GM19043 (cell line): ENCODE results near the gene MSANTD2.

Experiments
- ATAC-seq: cut with Tn5 transposase; IDR thresholded peaks from one replicate; pipeline ENCODE4 v1.9.1; 2021; ENCODE audit warnings: low read depth; ENCODE audit not compliant: unreplicated experiment

The MSANTD2 gene

DNA sequence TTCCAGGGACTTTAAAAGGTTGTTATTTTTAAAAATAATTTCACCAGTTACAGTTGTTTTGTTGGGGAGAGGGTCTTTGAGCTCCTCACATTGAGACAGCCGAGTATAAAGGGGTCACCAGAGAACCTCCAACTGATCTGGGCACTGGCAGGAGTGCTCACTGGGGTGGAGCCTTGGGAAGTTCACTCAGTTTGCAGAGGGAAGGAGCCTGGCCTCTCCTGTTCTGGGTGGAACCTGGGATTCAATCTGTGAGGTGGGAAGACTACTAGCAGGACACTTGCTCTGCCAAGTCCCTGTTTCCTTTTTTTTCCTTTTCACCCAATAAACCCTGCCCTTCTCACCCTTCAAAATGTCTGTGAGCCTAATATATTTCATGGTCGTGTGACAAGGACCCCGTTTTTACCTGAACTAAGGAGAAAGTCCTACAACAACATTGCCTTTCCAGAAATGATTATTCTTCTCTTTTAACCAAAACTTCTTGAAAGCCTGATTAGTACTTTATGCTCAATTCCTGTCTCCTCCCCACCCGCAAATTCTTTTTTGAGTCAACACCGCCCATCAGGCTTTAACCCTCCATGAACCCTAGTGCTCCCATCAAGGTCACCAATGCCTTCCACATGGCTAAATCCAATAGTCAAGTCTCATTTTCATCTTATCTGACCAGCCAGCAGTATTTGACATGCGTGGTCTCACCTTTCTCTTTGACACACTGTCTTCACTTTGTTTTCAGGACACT lies 22.0 kb upstream of the MSANTD2 start:
- no peak for ATAC-seq

DNA sequence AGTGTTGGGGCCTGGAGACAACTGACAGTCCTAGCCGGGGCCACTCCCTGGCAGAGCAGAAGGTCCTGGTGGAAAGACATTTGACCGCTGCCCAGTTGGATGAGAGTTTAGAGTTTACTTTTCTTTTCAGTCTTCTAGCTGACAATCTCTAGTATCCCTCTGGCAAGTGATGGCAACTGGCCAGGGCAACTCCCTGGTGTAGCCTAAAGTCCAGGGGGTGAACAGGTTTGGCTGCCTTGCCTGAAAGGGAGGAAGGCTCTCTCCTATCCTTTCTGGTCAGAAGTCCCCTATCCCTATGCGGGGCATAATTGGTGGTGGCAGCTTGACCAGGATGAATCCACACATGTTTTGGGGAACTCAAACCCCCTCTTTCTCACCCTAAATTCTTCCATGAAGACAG lies 16.8 kb upstream of the MSANTD2 start:
- no peak for ATAC-seq

DNA sequence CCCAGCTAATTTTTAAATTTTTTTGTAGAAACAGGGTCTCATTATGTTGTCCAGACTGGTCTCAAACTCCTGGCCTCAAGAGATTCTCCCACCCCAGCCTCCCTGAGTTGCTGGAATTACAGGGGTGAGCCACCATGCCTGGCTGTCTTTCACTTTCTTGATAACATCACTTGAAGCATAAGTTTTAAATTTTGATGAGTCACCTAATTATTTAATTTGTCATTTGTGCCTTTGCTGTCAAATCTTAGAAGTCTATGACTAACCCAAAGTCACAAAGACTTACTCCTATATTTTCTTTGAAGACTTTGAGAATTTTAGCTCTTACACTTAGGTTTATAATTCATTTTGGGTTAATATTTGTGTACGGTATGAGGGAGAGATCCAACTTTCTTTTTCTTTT lies 14.5 kb upstream of the MSANTD2 start:
- no peak for ATAC-seq

DNA sequence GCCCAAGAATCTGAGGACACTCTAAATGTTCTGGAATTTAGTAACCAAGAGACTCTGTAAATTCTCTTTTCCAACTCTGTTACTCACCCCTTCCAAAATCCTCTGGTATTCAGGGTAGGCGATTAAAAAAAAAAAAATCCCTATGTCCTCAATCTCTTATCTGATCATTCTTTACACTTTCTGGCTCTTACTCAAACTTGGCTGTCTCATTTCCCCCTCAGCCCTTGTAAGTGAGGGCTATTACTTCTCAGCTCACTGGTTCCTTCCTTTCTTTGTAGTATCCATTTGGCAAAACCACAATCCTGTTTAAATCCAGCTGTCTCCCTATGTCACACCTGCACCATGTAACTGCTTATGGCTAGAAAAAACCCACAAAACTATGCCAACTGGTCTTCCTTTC lies 12.7 kb upstream of the MSANTD2 start:
- no peak for ATAC-seq

DNA sequence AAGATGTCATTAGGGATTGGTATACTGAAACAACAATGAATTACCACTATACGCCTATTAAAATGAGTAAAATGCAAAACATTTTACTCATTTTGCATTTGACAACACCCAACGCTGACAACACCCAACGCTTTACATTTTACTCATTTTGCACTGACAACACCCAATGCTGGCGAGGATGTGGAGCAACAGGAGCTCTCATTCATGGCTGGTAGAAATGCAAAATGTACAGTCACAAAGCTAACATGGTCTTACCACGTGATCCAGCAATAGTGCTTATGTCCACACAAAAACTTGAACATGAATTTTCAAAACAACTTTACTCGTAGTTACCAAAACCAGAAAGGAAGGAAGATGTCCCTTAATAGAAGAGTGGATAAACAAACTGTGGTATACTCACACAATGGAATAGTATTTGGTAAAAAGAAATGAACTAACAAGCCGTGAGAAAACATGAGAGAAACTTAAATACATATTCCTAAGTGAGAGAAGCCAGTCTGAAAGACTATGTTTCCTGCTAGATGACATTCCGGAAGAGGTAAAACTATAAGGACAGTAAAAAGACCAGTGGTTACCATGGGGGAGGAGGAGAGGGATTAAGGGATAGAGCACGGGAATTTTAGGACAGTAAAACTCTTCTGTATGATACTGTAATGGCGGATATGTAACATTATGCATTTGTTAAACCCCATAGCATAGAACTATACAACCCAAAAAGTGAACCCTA lies 11.4 kb upstream of the MSANTD2 start:
- ATAC-seq, result no peak

DNA sequence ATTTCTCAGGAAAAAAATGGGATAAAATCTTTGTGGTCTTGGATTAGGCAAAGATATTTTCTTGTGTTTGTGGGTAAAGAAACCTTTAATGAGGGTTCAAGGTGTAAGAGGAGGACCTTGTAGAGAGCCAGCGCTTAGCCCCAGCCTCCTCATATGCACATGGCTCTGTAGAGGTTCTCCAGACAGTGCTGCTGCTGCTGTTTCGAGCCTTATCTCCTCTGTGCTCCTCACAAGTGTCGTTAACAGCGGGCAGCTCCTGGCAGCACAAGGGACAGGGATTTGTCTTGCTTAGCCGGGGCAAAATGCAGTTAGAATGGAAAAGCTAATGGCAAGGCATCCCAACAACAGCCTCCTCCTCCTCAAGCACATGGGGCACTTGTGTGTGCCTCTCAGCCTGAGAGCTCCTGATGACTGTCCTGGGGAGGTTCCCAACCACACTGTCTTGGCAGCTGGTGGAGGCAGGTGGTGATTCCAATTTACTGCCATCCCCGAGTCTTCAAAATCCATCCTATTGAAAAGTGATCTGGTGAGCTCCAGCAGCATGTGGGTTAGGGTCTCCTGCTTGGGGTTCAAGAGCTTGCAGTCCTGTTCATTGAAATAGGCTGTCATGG lies 7.6 kb upstream of the MSANTD2 start:
- no peak for ATAC-seq

DNA sequence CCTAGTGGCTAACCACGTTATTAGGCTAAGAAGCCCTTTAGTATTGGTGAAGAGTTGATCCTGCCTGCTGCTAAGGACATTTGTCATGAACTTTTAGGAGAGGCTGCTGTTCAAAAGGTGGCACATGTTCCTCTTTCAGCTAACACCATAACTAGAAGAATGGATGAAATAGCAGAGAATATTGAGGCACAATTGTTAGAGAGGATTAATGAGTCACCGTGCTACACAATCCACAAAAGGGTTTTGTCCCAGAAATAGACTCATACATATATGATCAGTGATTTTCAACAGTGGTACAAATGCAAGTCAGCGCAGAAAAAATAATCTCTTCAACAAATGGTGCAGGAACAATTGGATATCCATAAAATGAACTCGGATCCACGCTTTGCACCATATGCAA lies 7.0 kb upstream of the MSANTD2 start:
- ATAC-seq, result no peak

DNA sequence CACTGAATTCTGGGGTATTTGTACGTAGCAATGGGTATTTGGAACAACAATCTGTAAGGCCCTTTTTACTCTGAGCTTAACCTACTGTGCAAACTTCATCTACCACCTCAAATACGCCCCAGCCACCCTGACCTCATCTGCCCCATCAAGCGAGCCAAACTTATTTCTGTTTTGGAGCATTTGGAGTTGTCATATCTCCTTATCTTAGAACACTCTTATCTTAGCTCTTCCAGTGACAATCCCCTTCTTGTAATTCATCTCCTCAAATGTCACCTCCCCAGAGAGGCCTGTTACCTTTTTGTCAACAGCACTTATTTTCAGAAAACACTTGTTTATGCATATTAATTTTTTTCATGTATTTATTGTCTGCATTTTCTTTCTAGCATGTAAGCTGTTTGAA lies 4.7 kb upstream of the MSANTD2 start:
- no peak for ATAC-seq

DNA sequence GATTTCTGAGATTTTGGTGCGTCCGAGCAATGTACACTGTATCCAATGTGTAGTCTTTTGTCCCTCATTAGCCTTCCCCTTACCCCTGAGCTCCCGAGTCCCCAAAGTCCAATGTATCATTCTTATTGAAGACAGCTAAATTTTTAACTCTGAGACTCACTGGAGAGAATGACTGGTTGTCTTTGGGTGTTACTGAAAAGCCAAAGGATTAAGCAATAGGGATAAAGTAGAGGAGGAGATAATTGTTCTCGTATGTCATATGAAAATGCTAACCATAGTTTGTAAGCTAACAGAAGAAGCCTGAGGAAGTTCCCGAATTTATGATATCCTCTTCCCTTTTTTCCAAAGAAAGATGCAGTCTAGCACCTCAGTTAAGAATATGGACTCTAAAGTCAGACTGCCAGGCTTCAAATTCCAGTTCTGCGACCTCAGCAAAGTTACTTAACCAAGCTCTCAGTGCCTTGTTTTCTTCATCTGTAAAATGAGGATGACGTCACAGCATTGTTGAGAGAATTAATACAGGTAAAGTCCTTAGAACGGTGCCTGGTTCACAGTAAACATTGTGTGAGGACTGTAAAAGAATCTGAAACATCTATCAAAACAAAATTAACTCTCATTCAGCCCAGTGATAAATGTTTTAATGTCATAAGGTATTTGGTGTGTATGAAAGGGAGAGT lies 1.6 kb upstream of the MSANTD2 start:
- no peak for ATAC-seq

DNA sequence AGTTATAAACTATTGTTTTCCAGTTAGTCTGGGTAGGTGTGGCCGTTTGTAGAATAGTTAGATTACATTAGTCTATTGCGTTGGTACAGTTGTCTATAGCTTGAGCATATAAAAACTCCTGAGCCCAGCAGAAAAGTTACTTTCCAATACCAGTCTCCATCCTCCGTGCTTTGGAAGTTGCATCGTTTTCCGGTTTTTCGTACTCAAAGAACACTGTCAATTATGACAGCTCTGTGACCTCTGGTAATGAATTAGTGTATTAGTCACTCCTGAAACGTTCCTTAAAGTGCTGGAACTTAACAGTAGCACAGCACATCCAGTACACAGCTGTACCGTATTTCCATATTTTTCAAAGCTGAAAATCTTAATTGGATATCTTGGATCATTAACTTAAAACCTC lies 808 bp upstream of the MSANTD2 start:
- no peak for ATAC-seq

DNA sequence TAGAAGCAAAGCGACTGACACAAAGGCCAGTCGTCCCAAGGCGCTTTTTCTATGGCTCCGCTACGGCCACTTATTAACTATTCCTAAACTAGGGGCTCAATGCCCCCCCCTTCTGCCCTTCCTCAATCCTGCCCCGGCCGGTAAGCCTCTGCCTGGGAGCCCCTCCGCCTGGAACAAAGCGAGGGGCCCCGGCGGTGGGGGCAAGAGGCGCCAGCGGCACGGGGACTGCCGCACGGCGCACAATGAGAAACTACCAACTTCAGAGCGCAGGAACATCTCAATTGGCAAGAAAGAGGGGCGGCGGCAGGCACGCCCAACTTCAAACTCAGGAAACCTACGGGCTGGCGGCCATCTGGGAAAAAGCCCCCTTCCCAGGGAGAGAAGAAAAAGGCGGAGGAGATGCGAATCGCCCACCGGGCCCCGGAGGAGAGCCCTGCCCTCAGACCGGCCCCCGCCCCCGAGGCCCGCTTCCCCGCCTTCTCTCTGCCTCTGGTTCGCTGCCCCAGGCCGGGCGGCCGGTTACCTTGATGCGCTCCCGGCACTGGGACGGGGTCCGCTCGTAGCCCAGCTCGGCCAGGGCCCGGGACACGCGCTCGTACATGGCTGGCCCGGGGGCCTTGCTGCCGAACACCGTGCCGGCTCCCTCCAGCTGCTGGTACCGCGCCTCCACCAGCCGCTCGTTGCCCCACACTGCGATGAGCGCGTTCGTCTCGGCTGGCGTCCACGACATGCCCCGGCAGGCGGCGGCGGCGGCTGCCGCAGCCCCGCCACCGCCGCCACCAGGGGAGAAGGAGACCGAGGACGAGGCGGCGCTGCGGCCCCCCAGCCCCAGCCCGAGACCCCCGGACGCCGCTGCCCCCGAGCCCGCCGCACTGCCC lies 619 bp downstream of the MSANTD2 start:
- ATAC-seq, result peak; percentile 29

DNA sequence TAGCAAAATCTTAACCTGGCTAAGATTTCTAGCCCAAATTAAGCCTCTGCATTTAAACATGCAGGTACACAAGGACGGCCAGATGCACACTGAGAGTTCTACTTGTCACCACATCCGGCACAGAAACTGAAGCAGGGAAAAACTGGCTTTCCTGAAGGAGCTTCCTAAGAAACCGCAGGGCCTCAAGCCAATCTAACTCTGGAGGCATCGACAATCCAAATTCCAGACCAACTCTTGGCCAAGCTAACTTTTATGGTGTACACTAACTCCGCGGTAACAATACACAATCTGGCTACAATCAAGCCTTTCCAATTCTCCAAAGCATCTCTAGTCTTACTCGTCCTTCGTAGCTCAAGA lies 1.2 kb downstream of the MSANTD2 start:
- no peak for ATAC-seq

DNA sequence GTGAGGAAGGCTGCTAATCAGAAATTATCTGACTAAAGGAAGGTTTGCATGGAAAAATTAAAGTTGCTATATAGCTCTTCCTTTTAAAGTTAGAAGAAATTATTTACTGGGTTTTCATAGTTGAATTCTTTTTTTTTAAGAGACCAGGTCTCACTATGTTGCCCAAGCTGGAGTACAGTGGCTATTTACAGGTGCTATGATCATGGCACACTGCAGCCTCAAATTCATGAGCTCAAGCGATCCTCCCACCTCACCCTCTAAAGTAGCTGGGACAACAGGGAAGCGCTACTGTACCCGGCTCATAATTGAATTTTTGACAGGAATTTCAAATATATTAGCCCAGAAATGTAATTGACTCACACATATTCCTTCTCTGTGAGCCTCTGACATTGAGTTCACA lies 3.9 kb downstream of the MSANTD2 start:
- no peak for ATAC-seq

DNA sequence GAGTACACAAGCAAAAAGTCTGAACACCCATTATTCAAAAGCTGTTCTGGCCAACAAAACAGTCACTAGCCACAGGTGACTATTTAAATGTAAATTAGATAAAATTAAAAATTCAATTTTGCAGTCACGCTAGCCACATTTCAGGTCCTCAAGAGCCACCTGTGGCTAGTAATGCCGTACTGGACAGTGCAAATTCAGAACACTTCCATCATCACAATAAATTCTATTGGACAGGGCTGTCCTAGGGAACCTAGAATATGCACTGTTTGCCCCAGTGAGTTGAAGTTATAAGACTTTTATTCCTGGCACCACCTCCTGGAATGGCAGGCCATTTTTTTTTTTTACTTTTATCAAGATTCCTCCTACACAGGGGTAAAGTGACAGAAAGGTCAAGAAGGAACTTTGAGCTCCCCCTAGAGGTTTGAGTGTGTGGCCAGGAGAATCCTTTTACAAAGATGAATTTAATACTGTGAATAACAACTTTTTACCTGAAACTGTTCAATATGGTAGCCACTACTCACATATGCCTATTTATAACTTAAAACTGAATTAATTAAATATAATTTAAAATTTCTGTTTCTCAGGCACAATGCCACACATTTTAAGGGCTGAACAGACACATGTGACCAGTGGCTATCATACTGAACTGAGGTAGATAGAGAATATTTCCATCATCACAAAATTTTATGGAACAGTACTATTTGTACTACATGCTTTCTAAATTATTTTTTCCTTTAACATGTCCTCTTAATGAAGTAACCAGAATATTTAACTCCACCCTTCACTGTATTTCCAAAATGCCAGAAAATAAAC lies 6.5 kb downstream of the MSANTD2 start:
- ATAC-seq, result peak; percentile 47

DNA sequence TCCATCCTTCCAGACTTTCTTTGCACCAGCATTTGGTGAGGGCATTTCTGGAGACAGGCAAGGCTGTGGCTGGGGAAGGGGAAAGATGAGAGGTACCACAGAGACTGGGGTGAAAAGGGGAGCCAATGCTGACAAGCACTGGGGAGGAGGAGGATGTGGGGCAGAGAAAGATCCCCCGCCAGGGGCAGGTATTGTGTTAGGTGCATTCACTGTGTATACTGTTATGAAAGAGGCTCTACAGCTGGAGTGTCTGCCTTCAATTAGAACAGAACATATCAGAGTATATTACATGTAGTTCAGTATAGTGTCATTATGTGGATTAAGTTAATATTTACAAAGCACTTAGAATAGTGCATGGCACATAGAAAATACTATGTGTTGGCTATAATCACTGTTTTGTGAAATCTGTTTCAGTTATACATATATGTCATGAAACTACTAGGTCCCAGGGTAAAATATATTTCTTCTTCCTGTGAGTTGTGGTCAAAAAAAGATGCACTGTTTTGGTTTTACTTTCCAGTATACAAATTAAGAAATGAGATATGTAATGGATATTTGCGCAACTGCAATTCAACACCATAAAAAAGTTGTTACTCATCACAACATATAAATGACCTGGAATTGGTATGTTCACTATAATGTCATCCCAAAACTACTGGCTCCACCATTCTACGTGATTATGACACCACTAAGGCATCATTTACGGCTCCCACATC lies 8.4 kb downstream of the MSANTD2 start:
- peak; percentile 68 for ATAC-seq

DNA sequence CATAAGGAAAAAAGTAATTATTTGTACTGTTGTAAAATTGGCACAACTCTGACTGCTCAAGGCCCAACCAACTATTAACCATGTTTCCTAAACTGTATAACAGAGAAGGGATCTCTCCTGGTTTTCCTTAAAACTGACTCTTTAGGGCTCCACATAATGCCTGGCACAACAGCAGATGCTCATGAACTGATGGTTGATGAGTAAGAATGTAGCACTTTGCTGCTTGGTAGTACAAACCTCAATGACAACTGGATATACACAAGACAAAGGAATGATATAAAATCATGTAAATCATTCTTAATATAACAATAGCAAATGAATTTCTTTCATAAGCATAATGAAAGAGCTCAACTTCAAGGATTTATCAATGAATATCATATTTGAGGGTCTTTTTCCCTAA lies 11.7 kb downstream of the MSANTD2 start:
- no peak for ATAC-seq

DNA sequence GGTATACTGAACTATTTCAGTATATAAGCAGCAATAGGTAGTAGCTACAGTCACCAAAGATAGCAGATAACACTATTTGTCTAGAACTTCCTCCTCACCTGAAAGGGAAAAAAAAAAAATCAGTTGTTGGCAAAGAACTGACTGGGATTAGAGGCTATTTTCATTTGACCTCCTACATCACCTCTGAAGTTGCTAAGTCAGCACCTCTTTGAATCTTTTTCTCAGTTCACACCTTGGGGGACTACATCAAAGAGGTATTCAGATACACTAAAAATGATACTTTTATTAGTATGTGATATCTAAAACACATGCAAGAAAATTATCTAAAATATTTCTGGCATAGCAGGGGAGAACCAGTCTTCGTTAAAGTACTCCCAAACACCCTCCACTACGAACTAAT lies 16.2 kb downstream of the MSANTD2 start:
- ATAC-seq, result no peak

DNA sequence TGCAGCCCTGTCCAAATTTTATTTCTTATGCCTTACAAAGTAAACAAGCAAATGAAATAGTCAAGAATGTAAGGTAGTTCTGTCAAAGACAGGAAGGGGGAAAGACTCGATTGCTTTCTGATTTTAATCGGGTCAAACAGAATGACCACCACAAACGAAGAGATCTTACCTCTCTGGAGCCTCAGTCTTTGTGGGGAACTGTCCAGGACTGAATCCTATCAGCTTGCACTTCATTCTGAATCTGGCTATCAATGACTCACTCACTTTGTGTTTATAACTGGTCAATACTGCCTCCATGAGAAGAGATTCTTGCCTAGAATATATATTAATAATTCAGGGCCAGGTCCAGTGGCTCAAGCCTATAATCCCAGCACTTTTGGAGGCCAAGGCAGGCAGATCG lies 17.2 kb downstream of the MSANTD2 start:
- no peak for ATAC-seq

DNA sequence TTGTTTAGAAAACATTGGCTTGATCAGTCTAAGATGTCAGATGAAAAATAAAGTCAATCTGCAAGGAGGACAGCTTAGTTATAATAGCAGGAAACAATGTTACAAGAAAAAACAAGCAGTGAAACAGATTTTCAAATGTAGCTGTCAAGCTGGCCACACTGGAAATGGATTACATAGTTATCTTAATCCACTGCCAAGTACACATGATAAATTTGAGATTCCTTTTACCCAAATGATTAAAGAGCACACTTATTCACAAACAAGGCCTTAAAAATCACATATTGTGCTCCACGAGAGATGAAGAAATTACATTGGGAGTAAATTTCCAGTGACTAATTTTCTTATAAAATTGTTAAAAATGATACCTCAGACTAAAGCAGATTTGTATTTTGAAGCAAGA lies 20.6 kb downstream of the MSANTD2 start:
- no peak for ATAC-seq
